Fibroblast of lung (primary cell): ENCODE results near the gene CEACAM6. TPM values are rescaled to one million over a fixed set of nuclear protein-coding genes. Genes with fewer than 3 reads are reported as not detected.

Experiments
- DNase-seq, 2 donors: peaks; one replicate each; pipeline versions ENCODE4 v3.0.0 to v3.0.0-alpha.2; 2010; ENCODE audit warnings: low read depth in 2 of 2
- H2AFZ ChIP-seq: 2 replicates; pipeline ENCODE4 v1.5.1; 2012; ENCODE audit warnings: low read length, control low read depth, inconsistent platforms
- H3K27ac ChIP-seq: 2 replicates; pipeline ENCODE4 v1.5.1; 2011; ENCODE audit warnings: low read length, control low read depth; ENCODE audit not compliant: insufficient read depth
- H3K27me3 ChIP-seq: 2 replicates; pipeline ENCODE4 v1.5.1; 2011; ENCODE audit warnings: mild to moderate bottlenecking, low read length; ENCODE audit not compliant: control insufficient read depth, insufficient read depth
- H3K36me3 ChIP-seq: 2 replicates; pipeline ENCODE4 v1.5.1; 2011; ENCODE audit warnings: low read length; ENCODE audit not compliant: control insufficient read depth, insufficient read depth
- H3K4me1 ChIP-seq: 2 replicates; pipeline ENCODE4 v1.5.1; 2011; ENCODE audit warnings: low read length; ENCODE audit not compliant: control insufficient read depth, insufficient read depth; ENCODE audit errors: extremely low read depth
- H3K4me2 ChIP-seq: 2 replicates; pipeline ENCODE4 v1.5.1; 2011; ENCODE audit warnings: low read length, control low read depth; ENCODE audit not compliant: insufficient read depth; ENCODE audit errors: extremely low read depth
- H3K4me3 ChIP-seq, 4 experiments: fragments of 200-600 bp in 1 of 4; sonication (generic) in 1 of 4; replicated peaks in 1 of 4; 2 replicates each; pipeline ENCODE4 v1.5.1; 2011 to 2016; ENCODE audit warnings: low read length in 4 of 4, low read depth in 3 of 4, mild to moderate bottlenecking in 3 of 4, control low read depth in 2 of 4, inconsistent platforms in 1 of 4, mixed read lengths in 1 of 4; ENCODE audit not compliant: insufficient read depth in 1 of 4; ENCODE audit errors: control extremely low read depth in 1 of 4
- H3K79me2 ChIP-seq: 2 replicates; pipeline ENCODE4 v1.5.1; 2012; ENCODE audit warnings: mild to moderate bottlenecking, low read length, inconsistent platforms; ENCODE audit not compliant: control insufficient read depth, insufficient read depth
- H3K9ac ChIP-seq: 2 replicates; pipeline ENCODE4 v1.5.1; 2011; ENCODE audit warnings: mild to moderate bottlenecking, low read length, control low read depth; ENCODE audit not compliant: insufficient read depth
- H3K9me3 ChIP-seq: 2 replicates; pipeline ENCODE4 v1.5.1; 2012; ENCODE audit warnings: low read depth, low read length; ENCODE audit not compliant: control insufficient read depth, insufficient read depth
- H4K20me1 ChIP-seq: 2 replicates; pipeline ENCODE4 v1.5.1; 2011; ENCODE audit warnings: low read length; ENCODE audit not compliant: control insufficient read depth, insufficient read depth; ENCODE audit errors: extremely low read depth
- EZH2 ChIP-seq: IDR thresholded peaks from 2 replicates; pipeline ENCODE4 v1.5.1; 2012; ENCODE audit warnings: low read length, control low read depth, mild to moderate bottlenecking; ENCODE audit errors: missing control alignments
- polyA plus RNA-seq, 2 donors: library from polyadenylated mRNA; depleted of rRNA in 1 of 2; stranded (reverse) in 1 of 2; unstranded in 1 of 2; fragments of >200 nt; gene quantifications; 2 replicates each; pipeline ENCODE4 v1.2.1, GENCODE V29; 2011 to 2012; ENCODE audit warnings: missing spikeins in 1 of 2
- total RNA-seq: library from RNA; depleted of rRNA; stranded (reverse); fragments of >200 nt; gene quantifications from 2 replicates; pipeline ENCODE4 v1.2.1, GENCODE V29; 2014
- TF ChIP-seq, protein P1 (sequence below), 2 donors: IDR thresholded peaks in 1 of 2; conservative IDR thresholded peaks in 1 of 2; 1 replicate in 1 of 2; 2 replicates in 1 of 2; pipeline ENCODE4 v1.5.1; 2011 to 2012; ENCODE audit warnings: low read length in 2 of 2, control low read depth in 1 of 2, inconsistent platforms in 1 of 2, low read depth in 1 of 2, mild to moderate bottlenecking in 1 of 2

Gene CEACAM6
- total and polyA plus RNA-seq, 2 donors (not counting 1 experiment from before 2014, with no cell fraction given), result not detected

DNA sequence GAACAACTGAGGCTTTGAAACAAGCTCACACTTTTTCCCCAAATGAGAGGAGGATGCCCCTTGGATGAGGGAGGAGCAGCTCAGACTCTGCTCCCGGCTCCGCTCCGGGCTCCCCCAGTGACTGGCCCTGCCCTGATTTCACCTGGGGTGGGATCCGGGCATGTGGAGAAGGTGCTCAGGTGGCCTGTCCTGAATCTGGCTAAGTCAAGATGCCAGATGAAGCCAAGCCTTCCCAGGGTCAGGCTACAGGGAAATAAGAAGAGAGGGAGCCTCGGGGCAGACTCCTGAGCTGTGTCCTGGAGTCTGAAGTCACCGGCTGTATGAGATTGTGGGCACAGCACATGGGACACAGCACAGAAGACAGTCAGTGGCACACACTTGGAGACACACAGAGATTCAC, 36.6 kb upstream of the CEACAM6 start:
- Histone ChIP-seq H3K79me2 (no peaks in the 10 kb centered on the region), H3K36me3 (no peaks in the 10 kb centered on the region), H4K20me1 (no peaks in the 10 kb centered on the region), H3K4me1 (no peaks in the 10 kb centered on the region), H3K4me3 (no peak overlapping the region), H3K4me2 (no peak overlapping the region), H2AFZ (no peak overlapping the region), H3K9me3 (no peaks in the 10 kb centered on the region), H3K9ac (no peak overlapping the region), H3K27ac (no peak overlapping the region), H3K27me3 (no peaks in the 10 kb centered on the region)
- no peak for DNase-seq
- no peak for TF ChIP-seq EZH2
- TF ChIP-seq, protein P1, sequence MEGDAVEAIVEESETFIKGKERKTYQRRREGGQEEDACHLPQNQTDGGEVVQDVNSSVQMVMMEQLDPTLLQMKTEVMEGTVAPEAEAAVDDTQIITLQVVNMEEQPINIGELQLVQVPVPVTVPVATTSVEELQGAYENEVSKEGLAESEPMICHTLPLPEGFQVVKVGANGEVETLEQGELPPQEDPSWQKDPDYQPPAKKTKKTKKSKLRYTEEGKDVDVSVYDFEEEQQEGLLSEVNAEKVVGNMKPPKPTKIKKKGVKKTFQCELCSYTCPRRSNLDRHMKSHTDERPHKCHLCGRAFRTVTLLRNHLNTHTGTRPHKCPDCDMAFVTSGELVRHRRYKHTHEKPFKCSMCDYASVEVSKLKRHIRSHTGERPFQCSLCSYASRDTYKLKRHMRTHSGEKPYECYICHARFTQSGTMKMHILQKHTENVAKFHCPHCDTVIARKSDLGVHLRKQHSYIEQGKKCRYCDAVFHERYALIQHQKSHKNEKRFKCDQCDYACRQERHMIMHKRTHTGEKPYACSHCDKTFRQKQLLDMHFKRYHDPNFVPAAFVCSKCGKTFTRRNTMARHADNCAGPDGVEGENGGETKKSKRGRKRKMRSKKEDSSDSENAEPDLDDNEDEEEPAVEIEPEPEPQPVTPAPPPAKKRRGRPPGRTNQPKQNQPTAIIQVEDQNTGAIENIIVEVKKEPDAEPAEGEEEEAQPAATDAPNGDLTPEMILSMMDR (conservative IDR thresholded peaks at IDR 0.05 in 1 of 2, IDR thresholded peaks at IDR 0.05 in 1 of 2; ENCODE audit: low read depth in 1 of 2, low read length in 2 of 2), result no peak

DNA sequence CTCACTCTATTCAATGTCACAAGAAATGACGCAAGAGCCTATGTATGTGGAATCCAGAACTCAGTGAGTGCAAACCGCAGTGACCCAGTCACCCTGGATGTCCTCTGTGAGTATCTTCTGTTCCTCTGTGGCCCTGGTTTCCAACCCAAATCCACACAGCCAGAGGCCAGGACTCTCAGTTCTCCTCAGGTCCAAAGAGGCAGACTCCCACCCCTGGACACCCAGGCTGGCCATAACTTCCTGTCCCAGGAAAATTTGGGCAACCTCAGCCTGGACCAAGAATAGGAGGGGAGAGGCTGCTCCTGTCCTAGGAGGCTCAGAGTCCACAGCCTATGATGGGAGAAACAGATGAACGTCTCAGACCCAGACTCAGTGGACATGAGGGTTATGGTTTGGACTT, 35.2 kb upstream of the CEACAM6 start:
- no peak overlapping the region for H3K27ac ChIP-seq

DNA sequence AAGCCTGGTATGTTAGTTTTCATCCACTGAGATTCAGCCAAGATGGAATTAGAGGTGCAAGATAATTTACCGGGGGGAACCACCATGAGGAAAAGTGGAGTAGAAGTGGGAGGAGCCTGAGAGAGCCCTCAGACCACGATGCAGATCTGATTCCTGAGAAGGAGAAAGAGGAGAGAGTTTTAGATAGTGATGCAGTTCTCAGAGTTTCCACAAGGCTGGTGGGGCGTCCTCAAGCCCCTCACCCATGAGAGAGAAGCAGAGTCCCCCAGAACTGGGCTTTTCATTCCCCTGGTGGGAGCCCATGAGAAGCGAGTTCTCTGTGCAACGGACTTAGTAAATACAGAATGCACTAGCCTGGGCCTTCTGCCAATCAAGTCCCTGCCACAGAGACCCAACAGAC, 28.8 kb upstream of the CEACAM6 start:
- no peak for TF ChIP-seq EZH2
- TF ChIP-seq, protein P1 (conservative IDR thresholded peaks at IDR 0.05 in 1 of 2, IDR thresholded peaks at IDR 0.05 in 1 of 2; ENCODE audit: low read depth in 1 of 2, low read length in 2 of 2), result no peak
- Histone ChIP-seq H4K20me1 (no peaks in the 10 kb centered on the region), H3K36me3 (no peaks in the 10 kb centered on the region), H3K4me1 (no peaks in the 10 kb centered on the region), H3K9ac (no peak overlapping the region), H2AFZ (no peak overlapping the region), H3K27me3 (no peaks in the 10 kb centered on the region), H3K27ac (no peak overlapping the region), H3K4me2 (no peak overlapping the region), H3K4me3 (no peak overlapping the region), H3K9me3 (no peaks in the 10 kb centered on the region), H3K79me2 (no peaks in the 10 kb centered on the region)
- DNase-seq, result no peak

More for the DNA sequence above, 35.2 kb upstream of the CEACAM6 start:
- Histone ChIP-seq H3K79me2 (no peaks in the 10 kb centered on the region), H3K27me3 (no peaks in the 10 kb centered on the region), H3K4me2 (no peak overlapping the region), H3K4me3 (no peak overlapping the region), H3K4me1 (no peaks in the 10 kb centered on the region), H4K20me1 (no peaks in the 10 kb centered on the region), H3K9ac (no peak overlapping the region), H2AFZ (no peak overlapping the region), H3K36me3 (no peaks in the 10 kb centered on the region), H3K9me3 (no peaks in the 10 kb centered on the region)
- DNase-seq, result no peak
- no peak for TF ChIP-seq EZH2
- TF ChIP-seq, protein P1 (conservative IDR thresholded peaks at IDR 0.05 in 1 of 2, IDR thresholded peaks at IDR 0.05 in 1 of 2; ENCODE audit: low read depth in 1 of 2, low read length in 2 of 2), result no peak
